Neural crest cell (in vitro differentiated cells): ENCODE measurements around the gene SPDYE2B. TPM values are rescaled to one million over a fixed set of nuclear protein-coding genes. Genes with fewer than 3 reads are reported as not detected.
"Not testable (repeated sequence)": the region's sequence is repeated elsewhere in the genome, so short reads cannot be mapped to it uniquely, and the experiment has no call there.

Source experiments
- DNase-seq: peaks from one replicate; pipeline ENCODE4 v3.0.0; 2021; ENCODE audit warnings: low read depth, mixed read lengths, low spot score
- H3K27ac Mint-ChIP-seq: one replicate; pipeline ENCODE4 v1.8.0; 2021; ENCODE audit warnings: mild to moderate bottlenecking, mixed read lengths; ENCODE audit not compliant: unreplicated experiment
- H3K27me3 Mint-ChIP-seq: 2 replicates; pipeline ENCODE4 v1.8.0; 2021; ENCODE audit warnings: low read depth, mild to moderate bottlenecking, mixed read lengths
- H3K36me3 Mint-ChIP-seq: 2 replicates; pipeline ENCODE4 v1.8.0; 2021; ENCODE audit warnings: low read depth, mild to moderate bottlenecking, mixed read lengths
- H3K4me1 Mint-ChIP-seq: 2 replicates; pipeline ENCODE4 v1.8.0; 2021; ENCODE audit warnings: mixed read lengths
- H3K4me3 Mint-ChIP-seq: one replicate; pipeline ENCODE4 v1.8.0; 2021; ENCODE audit warnings: mild to moderate bottlenecking, mixed read lengths
- H3K9me3 Mint-ChIP-seq: 2 replicates; pipeline ENCODE4 v1.8.0; 2021; ENCODE audit warnings: mixed read lengths
- total RNA-seq: library from RNA; stranded (reverse); gene quantifications from 2 replicates; pipeline ENCODE4 v1.2.1, GENCODE V29; 2021

The SPDYE2B gene
- total RNA-seq, 1 donor from 2014 or later = not detected

DNA sequence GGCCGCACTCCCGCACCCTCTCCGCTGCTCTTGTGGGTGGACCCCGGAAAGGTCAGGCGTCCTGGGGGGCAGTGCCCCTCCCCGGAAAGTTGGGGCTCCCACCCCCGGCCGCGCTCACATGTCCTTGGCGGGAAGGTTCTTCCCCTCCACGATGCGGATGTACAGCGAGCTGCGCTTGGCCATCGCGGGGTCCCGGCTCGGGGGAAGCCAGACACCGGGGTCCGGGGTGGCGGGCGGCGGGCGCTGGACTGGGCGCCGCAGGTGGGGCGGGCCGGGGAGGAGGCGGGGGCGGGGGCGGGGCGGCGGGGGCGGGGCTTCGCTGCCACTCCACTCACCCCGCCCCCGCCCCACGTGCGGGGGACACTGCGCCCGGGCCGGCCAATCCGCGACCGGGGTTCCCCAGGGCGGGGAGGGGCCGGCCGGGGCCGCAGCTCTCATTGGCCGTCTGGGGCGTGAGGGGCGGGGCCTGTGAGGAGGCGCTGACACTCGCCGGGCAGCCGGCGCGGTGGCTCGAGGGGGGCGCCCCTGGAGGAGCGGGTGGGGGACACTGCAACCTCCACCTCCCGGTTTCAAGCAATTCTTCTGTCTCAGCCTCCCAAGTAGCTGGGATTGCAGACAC lies 33.5 kb upstream of the SPDYE2B start, which contains the start of gene RASA4:
TSS of gene RASA4 (minus strand) at position 250 of the 619 bp plus-strand sequence. CDS start at position 183, 67 bp downstream.
- H3K27ac Mint-ChIP-seq, DNase-seq, H3K27me3 Mint-ChIP-seq, H3K36me3 Mint-ChIP-seq, H3K9me3 Mint-ChIP-seq, H3K4me3 Mint-ChIP-seq, H3K4me1 Mint-ChIP-seq: not testable (repeated sequence)

DNA sequence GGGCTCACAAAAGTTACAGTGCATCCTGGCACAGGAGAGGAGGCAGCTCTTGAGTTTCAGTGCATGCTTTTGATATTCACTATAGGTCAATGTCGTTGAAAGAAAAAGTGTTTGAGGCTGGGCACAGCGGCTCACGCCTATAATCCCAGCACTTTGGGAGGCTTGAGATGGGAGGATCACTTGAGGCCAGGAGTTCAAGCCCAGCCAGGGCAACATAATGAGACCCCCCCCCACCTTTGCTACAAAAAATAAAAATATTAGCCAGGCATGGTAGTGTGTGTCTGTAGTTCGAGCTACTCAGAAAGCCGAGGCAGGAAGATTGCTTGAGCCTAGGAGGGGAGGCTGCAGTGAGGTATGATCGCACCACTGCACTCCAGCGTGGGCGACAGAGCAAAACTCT lies 32.0 kb upstream of the SPDYE2B start:
- H3K9me3 Mint-ChIP-seq, H3K27me3 Mint-ChIP-seq, DNase-seq, H3K36me3 Mint-ChIP-seq, H3K4me3 Mint-ChIP-seq, H3K27ac Mint-ChIP-seq, H3K4me1 Mint-ChIP-seq: not testable (repeated sequence)

DNA sequence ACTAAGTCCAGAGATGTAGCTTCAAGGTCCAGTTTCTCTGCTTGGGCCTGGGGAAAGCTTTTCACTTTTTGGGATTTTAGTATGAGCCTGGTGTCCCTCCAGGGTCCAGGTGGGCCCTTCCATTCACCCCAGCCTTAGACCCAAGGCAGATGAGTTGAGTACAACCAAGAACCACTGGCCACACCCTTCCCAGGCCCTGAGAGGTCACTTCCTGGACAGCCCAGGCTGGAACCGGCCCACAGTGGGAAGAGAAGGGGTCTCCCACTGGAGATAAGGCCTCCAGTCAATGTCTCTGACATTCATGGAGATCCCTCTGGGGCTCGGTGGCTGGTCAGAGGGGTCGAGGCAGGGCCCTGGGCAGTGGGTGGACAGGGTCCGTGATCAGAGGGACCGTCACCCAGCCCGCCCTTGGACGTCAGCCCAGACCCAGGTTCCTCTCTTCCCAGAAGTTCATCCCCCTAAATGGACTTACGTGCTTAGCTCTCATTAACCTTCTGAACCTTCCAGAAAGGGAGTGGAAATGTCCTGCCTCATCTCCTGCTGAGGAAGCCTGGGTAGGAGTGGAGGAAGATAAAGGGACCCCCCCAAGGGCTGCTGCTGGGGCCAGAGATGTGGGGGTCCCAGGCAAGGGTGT lies 22.7 kb upstream of the SPDYE2B start:
- not testable (repeated sequence) for H3K27ac Mint-ChIP-seq, H3K4me1 Mint-ChIP-seq, H3K4me3 Mint-ChIP-seq, H3K9me3 Mint-ChIP-seq, H3K36me3 Mint-ChIP-seq, H3K27me3 Mint-ChIP-seq, DNase-seq

DNA sequence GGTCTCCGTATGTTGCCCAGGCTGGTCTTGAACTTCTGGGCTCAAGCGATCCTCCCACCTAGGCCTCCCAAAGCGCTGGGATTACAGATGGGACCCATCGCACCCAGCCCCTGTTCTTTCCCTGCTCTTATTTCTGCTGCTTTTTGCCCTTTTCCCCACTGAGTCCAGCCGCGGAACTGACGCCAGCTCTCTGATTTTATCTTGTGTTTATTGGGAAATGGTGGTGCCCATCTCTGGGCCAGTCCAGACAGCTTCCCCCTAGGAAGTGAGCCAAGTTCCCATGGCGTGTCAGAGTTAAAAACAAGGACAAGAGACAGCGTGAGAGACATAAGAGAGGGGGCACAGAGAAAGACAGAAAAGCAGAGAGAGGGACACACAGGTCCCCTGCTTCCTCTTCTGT lies 19.5 kb upstream of the SPDYE2B start:
- not testable (repeated sequence) for DNase-seq, H3K27ac Mint-ChIP-seq, H3K27me3 Mint-ChIP-seq, H3K36me3 Mint-ChIP-seq, H3K4me1 Mint-ChIP-seq, H3K9me3 Mint-ChIP-seq, H3K4me3 Mint-ChIP-seq

DNA sequence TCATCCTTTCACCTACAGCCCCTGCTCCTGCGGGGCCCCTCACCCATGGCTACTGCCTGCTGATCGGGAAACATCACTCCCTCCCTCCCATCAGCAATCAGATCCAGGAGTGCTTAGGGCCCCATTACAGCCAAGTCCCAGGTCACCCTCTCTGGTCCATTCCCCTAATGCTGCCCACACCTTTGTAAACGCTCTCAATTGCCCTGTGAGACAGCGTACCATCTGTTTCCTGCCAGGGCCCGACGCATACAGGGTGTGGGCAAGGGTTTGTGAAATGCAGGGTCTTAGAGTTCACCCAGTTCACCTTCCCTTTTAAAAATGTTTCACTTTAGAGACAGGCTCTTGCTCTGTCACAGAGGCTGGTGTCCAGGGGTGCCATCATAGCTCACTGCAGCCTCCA lies 15.8 kb upstream of the SPDYE2B start:
- not testable (repeated sequence) for H3K9me3 Mint-ChIP-seq, H3K4me1 Mint-ChIP-seq, H3K36me3 Mint-ChIP-seq, H3K4me3 Mint-ChIP-seq, H3K27me3 Mint-ChIP-seq, DNase-seq, H3K27ac Mint-ChIP-seq

DNA sequence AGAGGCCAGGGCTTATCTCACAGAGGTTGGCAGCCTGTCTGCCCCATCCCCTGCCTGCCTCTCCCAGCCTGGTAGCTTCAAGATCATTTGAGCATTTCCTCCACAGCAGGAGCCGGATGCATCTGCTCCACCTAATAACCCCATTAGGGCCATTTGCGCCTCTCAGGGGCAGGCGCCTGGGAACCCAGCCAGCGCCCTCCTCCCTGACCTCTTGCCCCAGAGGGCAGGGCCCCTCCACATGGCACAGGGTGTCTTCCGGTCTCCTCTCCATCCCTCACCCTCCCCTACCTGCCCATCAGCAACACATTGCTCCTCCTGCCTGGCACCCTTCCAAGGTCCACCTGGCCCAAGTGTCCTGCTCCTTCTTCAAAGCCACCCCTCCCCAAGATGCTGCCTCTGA lies 14.8 kb upstream of the SPDYE2B start:
- H3K4me1 Mint-ChIP-seq, H3K4me3 Mint-ChIP-seq, H3K27me3 Mint-ChIP-seq, DNase-seq, H3K27ac Mint-ChIP-seq, H3K9me3 Mint-ChIP-seq, H3K36me3 Mint-ChIP-seq: not testable (repeated sequence)

DNA sequence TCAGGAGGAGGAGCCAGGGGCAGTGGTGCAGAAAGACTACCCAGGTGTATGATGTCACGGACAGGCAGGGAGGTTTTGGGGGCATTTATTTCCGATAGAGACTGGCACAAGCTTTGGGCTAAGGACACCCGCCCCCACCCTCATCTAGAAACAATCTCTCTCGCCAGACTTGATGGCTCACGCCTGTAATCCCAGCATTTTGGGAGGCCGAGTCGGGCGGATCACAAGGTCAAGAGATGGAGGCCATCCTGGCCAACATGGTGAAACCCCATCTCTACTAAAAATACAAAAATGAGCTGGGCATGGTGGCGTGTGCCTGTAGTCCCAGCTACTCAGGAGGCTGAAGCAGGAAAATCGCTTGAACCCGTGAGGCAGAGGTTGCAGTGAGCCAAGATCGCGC lies 13.2 kb upstream of the SPDYE2B start:
- not testable (repeated sequence) for H3K4me3 Mint-ChIP-seq, H3K27ac Mint-ChIP-seq, H3K36me3 Mint-ChIP-seq, DNase-seq, H3K9me3 Mint-ChIP-seq, H3K4me1 Mint-ChIP-seq, H3K27me3 Mint-ChIP-seq

DNA sequence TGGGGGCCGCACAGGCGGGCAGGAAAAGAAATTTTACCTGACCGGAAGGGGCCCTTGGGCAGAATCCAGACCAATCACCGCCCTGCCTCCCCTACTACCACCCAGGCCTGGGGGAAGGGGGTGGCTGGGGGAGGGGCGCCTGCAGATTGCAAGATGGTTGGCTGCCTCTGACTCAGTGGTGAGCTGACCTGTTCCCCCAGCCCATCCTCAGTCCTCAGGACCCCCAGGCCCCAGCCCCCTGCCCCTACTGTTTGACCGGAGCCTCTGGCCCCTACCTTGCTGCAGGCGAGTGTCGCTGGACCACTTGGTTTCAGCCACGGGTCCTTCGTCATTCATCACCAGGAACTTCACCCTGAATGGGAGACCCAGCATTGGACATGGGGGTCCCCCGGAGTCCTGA lies 11.3 kb upstream of the SPDYE2B start:
- H3K9me3 Mint-ChIP-seq, H3K36me3 Mint-ChIP-seq, H3K27me3 Mint-ChIP-seq, H3K27ac Mint-ChIP-seq, H3K4me1 Mint-ChIP-seq, DNase-seq, H3K4me3 Mint-ChIP-seq: not testable (repeated sequence)

DNA sequence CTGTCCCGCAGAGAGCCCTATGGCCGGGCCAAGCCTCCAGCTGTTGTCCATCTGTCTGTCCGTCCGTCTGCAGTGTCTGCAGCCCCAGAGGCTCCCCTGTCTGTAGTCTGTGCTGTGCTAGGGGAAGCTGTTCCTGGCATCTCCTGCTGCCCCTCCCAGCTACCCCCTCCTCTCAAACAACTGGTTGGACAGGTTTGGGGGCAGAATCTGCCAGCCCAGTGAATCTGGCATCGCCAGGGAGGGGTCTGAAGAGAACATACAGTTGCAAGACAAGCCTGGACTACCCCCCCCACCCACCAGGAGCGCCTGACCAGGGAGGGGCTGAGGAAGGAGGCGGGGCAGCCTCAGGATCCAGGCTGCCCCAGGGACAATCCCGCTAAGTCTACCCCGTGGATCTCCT lies 7.4 kb upstream of the SPDYE2B start, which contains the start of gene UPK3BL1:
TSS of gene UPK3BL1 (minus strand) at position 101 of the 400 bp plus-strand sequence. CDS start at position 51, 50 bp downstream.
- H3K36me3 Mint-ChIP-seq, H3K27me3 Mint-ChIP-seq, H3K4me1 Mint-ChIP-seq, DNase-seq, H3K4me3 Mint-ChIP-seq, H3K9me3 Mint-ChIP-seq, H3K27ac Mint-ChIP-seq: not testable (repeated sequence)

DNA sequence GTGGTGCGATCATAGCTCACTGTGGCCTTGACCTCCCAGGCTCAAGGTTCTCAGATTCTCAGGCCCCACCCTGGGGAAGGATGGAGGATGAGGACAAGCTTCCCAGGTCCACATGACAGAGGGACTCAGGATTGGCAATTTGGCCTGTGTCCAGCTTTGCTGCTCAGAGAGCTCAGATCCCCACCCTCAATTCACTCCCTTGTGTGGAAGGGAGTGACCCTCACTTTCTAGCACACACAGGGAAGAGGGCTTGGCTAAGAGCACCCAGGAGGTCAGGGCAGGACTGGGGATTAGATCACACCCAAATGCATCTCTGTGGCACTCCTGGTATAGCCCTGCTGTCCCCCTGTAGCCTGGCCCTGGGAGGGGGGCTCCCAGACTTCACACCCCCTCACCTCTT lies 6.7 kb upstream of the SPDYE2B start:
- H3K9me3 Mint-ChIP-seq = not testable (repeated sequence)

DNA sequence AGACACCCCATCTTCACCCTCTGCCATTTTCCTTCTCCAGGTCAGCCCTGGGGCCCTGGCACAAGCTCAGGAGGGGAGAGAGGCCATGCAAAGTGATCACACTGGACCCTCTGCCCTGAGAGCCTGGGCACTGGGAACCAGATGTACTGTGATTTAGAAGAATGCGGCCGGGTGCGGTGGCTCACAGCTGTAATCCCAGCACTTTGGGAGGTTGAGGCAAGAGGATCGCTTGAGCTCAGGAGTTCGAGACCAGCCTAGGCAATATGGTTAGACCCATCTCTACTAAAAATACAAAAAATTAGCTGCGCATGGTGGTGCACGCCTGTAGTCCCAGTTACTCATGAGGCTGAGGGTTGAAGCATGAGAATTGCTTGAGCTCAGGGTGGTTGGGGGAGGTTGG lies 2.3 kb upstream of the SPDYE2B start:
- not testable (repeated sequence) for H3K4me3 Mint-ChIP-seq, H3K27me3 Mint-ChIP-seq, H3K36me3 Mint-ChIP-seq, H3K4me1 Mint-ChIP-seq, H3K27ac Mint-ChIP-seq, DNase-seq, H3K9me3 Mint-ChIP-seq

More for the DNA sequence above, 6.7 kb upstream of the SPDYE2B start:
- H3K36me3 Mint-ChIP-seq, H3K27me3 Mint-ChIP-seq, H3K27ac Mint-ChIP-seq, DNase-seq, H3K4me3 Mint-ChIP-seq, H3K4me1 Mint-ChIP-seq: not testable (repeated sequence)

DNA sequence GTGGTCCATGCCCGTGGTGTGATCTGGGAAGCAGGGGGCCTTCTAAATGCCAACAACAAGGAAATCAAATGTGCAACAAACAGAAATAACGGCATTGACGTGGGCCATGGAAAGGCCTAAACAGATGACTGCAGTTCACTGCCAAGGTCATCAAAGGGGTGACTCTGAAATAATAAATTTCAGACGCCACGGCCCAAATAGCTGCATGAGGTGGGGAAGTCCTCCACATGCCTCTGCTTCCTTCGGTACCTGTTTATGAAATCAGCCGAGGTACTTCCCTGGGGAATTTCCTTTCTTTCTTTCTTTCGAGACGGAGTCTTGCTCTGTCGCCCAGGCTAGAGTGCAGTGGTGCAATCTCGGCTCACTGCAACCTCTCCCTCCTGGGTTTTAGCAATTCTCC lies 14.6 kb downstream of the SPDYE2B start:
- H3K4me1 Mint-ChIP-seq, H3K27me3 Mint-ChIP-seq, H3K9me3 Mint-ChIP-seq, H3K4me3 Mint-ChIP-seq, DNase-seq, H3K36me3 Mint-ChIP-seq, H3K27ac Mint-ChIP-seq: not testable (repeated sequence)

DNA sequence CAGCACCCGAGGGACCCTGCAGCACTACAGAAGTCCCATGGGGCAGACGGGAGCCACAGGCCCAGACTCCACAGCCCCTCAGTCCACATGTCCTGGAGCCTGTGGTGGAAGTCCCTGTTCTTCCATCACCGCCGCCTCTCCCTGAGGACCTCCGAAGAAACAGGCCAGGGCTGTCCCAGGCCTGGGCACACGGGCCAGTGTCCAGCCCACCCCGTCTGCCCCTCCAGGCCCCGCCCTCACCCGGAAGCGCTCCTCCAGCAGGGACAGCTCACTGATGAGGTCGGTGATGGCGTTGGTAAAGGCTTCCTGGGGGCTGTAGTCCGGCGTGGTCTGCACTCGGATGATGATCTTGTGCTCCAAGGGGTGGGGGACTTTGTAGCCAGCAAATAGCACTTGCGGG lies 16.7 kb downstream of the SPDYE2B start:
- H3K4me1 Mint-ChIP-seq, H3K27me3 Mint-ChIP-seq, DNase-seq, H3K9me3 Mint-ChIP-seq, H3K4me3 Mint-ChIP-seq, H3K27ac Mint-ChIP-seq, H3K36me3 Mint-ChIP-seq: not testable (repeated sequence)

DNA sequence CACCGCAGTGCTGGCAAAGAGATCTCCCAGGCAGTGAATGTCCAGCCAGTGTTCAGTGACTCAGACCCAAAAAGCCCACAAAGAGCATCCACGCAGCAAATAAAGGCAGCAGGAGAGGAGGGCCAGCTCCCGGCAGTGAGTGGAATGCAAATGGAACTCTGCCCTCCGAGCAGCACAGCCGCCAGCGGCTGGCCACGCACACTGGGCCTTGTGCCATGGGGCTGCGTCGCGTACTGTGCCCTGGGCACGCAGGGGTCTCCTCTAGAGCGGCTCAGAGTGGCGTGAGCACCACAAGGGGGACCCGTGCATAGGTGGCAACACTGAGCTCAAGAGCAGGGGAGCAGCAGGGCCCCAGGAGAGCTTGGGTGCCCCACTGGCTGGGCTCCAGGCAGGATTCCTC lies 17.4 kb downstream of the SPDYE2B start:
- H3K27ac Mint-ChIP-seq, H3K4me3 Mint-ChIP-seq, H3K9me3 Mint-ChIP-seq, H3K27me3 Mint-ChIP-seq, H3K4me1 Mint-ChIP-seq, DNase-seq, H3K36me3 Mint-ChIP-seq: not testable (repeated sequence)
